Stimulated activated CD4-positive, alpha-beta T cell treated with anti-CD3 and anti-CD28 coated beads, TNF-alpha, amount 100 ng/mL, for 1 hour (primary cell): ENCODE measurements around the gene BCAN.
A peak's percentile ranks its signal among the peaks of the same experiment; 100 is the strongest.

Experiments
- DNase-seq, 3 donors: peaks; one replicate each; pipeline ENCODE4 v3.0.0-alpha.2; 2020; ENCODE audit warnings: low read depth in 3 of 3, low spot score in 1 of 3

BCAN gene

DNA sequence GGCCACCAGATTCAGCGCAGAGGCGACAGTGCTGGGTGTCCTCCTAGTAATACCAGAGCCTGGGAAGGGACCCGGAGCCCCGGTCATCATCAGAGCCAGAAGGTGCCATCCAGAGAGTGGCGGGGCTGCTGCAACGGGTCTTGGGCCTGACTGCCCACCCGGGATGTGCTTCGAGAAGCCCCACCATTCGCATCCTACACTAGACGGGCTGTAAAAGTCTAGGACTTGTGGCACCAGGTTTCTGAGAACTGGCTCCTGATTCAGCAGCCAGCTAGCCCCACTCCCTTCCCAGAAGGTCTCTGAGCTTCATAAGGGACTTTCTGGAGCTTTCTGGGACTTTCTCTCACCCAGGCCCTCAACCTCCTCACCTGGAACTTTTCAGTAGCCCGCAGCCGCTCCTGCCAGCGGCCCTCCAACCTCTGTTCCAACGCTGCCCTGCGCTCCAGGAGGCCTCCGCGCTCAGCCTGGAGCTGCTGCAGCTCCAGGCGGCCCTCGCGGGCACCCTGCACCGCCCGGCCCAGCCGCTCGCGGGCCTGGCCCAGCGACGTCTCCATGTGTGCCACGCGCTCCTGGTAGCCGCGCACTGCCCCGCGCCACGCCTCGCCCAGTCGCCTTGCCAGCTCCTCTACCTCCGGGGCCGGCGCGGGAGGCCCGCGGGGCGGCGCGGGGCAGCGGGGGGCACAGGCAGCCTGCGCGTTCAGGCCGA, 34.4 kb downstream of the BCAN start:
- no peak for DNase-seq

DNA sequence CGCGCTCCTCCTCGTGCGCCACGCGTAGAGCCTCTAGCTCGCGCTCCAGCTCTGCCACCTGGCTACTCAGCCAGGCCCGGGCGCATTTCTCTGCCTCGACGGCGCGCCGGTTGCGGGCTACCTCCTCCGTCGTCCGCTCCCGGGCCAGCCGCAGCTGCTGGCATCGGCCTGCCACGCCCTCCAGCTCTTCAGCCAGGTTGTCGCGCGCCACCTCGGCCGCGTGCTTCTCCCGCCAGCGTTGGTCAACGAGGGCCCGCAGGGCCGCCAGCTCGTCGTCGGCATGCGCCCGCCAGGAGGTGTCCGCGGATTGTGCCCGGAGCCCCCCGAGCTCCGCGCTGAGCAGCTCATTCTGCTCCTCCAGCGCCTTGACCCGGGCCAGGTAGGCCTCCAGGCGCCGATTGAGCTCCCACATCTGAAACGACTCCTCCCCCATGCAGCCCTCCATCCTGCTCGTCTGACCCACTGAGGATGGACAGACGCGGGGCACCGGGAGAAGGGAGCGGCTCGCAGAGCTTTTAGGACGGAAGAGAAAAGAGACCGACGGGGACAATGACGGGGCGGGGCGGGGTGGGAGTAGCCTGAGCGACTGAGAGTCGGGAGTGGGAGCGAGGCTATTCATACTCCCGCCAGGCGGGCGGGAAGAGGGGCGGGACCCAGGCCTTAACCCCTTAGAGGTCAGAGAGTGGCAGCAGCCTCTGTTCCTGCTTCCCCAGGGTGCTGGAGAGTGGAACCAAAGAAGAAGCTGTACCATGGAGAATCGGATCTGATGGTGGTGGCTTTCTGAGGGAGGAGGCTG, 35.1 kb downstream of the BCAN start, which contains the start of gene NES:
Gene NES (minus strand): TSS at position 588 of the 796 bp plus-strand sequence. CDS start 143 bp downstream, at position 445.
- no peak for DNase-seq

DNA sequence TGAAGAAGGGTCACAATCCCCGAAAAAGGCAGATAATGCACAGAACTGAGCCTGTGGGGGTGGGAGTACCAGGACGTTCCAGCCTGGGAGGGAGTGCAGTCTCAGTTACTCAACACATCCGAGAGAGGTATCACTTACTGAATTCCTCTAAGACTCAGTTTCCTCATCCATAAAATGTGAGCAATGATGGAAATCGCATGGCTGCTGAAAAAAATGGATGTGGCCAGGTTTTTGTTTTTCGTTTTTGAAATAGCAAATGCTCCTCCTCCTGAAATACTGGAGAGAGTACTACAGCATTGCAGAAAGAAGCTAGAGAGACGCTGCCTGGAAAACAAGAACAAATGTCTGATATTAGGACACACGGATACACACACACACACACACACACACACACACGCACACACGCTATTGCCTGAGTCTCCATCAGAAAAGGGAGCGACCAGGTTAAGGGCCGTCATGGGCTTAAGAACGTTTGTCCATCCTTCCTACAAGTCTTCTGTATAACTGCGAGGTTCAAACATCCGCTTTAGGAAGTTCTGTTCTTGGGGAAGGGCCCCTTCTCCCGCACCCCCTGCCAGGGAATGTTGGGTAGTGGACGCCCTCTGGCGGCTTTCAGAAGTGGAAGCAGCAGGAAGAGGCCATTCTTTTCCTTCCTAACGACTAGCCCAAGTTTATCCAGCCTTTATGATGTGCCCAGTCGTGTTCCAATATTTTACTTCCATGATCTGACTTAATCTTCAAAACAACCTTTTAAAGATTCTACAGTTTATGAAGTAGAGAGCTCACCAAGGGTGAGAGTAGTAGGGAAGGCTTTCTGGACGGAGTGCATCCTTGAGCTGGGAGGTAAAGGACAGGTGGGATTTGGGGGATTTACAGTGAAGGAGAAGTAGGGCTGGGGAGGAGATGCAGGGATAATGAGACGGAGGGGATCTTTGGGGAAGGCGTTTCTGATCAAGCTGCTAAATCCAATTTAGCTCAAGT, 36.0 kb downstream of the BCAN start:
- DNase-seq, result no peak

DNA sequence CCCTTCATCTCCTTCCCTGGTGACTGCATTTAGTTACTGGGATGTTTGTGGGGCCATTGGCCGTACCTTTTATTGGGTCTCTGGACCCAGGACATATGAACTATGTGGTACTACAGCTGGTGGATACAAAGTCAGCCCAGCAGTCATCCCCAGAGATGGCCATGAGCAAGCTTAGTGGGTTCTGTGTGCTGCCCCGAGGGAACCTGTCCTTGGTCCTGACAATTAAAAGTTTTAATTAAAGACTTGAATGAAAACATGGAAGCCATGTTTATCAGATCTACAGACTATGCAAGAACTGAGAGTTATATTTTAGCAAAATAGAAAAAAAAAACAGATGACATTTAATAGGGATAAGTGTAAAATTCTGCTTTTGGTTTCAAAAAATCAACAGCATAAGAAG, 38.1 kb downstream of the BCAN start:
- DNase-seq, result no peak

DNA sequence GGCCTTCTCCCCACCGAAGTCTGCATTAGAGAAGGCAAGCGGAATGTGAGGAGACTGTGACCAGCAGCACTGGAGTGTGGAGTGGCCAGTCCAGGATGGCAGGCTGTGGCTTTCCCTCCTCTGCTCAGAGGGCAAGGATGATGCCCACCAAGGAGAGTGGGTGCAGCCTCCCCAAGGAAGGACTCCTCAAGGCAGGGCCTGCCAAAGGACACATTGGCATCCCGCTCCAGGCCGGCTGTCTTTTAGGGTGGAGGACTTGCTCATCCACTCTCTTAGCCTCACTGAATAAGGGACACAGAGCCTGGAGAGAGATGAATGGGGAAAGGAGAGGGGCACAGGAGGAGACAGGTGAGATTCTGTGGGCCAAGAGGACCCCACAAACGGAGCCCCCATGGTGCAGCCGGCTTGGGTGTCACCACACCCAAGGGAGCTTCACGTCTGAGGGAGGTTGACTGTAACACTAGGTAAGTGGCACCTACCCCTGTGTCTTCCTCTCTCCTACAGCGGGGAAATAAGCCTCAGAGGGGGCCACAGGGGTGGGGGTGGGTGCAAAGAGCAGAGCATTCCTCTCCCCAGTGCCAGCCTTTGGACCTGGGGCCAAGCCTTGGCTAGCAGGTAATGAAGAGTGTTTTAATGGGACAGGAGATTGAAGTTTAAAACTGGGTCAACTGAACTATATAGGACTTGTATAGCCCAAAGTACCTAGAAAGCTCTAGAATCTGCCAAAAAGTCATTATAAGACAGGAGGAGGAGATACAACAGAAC, 39.5 kb downstream of the BCAN start:
- no peak for DNase-seq

DNA sequence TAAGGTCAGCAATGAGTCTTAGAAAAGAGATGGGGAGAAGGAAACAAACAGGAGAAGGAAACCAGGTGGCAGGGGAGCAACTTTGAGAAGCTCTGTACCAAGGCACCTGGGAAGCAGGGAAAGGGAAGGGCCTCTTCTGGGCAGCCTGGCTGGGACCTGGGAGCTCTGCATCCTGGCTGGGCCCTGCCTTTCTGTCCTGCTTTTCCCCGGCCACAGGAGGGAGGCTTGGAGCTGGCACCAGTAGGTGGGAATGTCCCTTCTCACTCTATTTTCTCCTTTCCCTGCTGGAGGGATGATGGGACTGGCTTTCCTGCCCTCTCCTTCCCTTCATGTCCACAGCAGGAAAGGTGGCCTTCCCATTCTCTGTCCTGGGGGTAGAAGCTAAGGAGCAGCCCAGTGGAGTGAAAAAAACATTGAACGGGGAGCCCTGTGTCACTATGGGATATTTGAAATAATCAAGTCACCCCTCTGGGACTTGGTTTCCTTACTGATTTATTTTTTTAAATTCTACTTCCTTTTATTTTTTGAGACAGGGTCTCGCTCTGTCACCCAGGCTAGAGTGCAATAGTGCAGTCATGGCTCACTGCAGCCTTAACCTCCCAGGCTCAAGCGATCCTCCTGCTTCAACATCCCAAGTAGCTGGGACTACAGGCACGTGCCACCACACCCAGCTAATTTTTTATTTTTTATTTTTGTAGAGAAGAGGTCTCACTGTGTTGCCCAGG, 40.4 kb downstream of the BCAN start:
- DNase-seq, result no peak

DNA sequence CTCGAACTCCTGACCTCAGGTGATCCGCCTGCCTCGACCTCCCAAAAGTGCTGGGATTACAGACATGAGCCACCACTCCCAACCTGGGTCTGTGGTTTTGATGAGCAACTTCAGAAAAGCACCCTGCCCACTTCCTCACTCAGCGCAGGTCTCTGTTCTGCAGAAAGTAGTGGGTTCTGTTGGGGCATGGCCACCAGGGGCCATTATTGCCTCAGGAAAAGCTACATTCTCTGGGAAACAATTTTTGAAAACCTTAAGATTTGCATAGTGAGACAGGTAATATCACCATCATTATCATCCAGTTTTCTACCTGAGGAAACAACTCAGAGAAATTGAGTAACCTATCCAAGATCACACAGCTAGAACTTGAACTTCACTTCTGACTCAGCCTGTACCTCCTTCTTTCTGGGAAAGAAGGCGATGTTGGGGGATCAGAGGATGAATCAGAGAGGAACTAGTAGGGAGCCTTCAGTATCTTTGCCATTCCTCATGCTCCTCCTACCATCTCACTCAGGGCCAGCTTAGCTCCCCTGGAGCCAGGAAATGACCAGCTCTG, 42.4 kb downstream of the BCAN start:
- no peak for DNase-seq

DNA sequence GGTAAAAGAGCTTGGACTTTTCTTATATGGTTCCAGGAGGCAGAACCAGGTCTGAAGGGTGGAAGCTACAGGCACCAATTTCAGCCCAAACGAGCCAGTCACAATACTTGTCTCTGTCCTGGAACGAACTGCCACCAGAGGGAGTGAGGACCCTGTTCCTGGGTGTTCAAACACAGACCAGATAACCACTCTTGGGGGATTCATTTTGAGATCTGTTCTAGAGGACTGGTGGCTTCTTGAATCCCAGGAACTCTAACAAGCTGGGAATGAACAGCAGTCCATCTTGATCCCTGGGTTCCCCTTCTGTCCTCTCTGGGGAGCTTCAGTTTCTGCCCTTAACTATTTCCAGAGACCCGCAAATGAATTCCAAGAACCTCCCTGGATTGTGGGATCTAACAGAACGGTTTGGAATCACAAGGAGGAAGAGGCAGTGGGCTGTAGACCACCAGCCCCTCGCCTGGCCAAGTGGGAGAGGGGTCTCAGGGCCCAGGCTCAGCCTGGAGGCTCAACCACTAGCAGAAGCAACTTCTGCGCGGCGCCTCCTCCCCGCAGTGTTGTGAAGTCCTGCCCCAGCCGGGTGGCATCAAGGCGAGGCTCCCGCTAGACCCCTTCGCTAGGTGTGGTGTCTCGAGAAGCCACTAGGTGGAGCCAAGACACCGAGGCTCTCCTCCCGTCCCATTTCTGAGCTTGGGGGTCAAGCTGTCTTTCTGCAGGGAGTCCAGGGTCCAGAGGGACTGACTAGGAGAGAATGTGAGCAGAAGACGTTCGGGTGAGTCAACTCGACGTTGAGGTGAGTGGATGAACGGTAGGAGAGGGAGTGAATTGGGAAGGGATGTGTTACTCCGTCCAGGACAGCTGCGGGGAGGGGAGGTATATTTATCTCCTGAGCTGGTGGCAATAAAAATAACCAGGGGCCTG, 47.4 kb downstream of the BCAN start:
- peak; percentile 51 to 55 (median 51) for DNase-seq

DNA sequence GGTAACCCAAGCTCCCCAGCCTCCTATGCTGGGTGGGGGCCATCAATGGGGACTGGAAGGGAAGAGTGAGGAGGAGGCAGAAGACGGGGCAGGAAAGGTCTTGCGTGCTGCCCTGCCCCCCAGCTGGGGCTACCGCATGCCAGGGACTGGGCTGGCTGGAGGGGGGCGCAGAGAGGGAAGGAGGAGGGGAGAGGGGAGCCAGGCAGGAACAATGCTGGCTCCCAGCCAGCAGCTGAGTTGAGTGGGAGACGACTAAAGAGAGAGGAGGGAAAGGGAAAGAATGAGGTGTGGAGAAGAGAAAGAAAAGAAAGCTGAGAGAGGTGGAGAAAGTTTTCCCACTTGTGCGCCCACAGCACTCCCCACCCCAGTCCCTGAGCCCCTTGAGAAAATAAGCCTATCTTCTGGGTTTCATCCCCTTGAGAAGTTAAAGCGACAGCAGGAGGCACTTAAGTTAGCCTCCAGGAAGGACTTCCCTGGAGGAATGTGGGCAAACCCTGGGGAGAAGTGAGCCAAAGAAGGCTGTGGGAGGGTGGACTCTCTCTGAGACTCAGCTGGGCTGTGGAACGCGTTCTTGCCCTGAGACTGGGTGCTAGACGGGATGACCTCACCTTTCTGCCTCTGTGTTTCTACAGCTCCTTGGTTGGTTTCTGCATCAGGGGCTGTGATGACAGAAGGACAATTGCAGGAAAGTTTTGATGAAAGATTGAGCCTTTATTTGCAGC, 48.2 kb downstream of the BCAN start:
- DNase-seq, result no peak

DNA sequence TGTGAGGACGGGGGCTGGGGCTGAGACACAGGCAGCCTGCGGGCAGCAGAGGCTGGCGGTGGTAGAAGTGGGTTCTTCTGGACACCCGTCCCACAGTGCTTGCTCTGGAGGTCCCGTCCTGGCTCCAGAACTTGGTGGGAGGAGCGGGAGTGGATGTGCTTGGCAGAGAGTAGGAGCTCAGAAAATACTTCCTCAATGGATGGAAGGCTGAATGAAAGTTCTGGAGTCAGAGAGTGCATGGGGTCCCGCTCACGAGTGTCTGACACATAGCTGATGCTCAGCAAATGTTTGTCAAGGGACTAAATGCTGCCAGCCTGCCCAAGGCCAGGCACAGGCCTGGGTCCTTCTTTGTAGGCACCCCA, 48.7 kb downstream of the BCAN start:
- DNase-seq, result no peak

DNA sequence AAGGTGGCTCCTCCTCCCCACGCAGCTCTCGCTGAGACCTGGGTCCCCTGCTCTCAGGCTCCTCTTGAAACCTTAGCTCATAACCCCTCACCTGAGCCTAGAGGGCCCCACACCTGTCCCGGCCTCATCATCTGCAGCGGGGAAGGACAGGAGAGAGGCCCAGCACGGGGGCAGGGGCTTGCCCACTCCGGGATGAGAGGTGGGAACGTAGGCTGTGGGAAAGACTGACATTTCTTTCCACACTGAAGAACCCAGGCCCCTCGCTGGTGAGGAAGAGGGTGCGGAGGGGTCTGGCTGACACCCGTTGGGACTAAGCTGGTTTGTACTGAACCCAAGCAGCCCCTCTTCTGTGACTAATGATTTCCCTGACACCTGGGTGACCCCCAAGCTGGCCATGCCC, 49.3 kb downstream of the BCAN start:
- DNase-seq, result no peak

DNA sequence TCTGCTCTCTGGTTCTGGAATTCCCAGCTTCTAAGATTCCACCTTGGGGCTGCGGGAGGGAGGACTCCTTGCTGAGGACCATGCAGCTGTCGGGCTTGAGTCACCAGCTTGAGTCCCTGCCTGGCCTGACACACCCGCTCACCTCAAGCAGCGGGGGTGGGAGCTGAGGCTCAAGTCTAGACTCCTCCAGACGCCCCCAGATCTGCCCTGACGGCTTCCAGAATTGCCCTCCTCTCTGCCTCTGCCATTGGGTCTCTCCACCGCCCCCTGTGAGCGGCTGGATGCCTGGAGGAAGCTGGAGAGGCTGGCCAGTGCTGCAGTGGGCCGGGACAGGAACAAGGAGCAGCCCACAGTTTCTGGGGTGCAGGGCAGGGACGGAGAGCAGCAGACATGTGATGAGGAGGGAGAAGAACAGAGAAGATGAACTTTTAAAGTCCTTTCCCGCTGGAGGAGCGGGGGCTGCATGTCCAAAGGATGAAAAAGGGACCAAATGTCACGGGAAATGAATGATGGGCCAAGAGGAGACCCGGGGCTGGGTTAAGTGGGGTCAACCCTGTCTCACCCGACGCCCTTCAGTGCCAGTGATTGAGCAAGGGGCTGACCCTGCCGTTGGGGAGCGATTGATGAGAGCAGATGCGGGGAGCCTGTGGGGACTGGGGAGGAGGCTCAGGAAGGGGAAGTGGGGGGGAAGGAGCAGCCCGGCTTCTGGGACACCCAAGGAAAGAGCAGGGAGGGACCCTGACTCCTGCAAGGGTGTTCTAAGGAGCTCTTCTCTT, 49.9 kb downstream of the BCAN start:
- DNase-seq, result no peak

DNA sequence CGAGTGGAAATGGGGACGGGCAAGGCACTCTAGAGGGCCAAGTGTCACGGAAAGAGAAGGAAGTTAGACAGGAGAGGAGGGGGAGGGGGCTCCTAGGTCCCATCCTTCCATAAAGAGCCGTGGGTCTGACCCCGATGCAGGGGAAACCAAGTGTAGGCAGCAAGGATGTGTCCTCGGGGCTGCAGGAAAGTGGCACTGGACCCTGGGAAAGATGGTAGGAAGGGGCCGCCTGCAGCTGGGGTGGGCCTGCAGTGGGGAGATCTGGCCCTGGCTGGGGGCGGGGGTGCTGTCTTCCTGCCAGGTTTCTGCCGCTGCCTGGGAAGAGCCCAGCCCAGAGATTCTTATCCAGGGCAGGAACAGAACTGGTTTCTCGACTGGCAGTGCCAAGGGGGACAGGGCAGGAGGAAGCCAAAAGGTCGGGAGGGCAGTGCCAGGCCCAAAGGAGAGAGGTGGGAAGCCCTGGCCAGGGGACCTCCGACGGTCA, 50.6 kb downstream of the BCAN start:
- no peak for DNase-seq

DNA sequence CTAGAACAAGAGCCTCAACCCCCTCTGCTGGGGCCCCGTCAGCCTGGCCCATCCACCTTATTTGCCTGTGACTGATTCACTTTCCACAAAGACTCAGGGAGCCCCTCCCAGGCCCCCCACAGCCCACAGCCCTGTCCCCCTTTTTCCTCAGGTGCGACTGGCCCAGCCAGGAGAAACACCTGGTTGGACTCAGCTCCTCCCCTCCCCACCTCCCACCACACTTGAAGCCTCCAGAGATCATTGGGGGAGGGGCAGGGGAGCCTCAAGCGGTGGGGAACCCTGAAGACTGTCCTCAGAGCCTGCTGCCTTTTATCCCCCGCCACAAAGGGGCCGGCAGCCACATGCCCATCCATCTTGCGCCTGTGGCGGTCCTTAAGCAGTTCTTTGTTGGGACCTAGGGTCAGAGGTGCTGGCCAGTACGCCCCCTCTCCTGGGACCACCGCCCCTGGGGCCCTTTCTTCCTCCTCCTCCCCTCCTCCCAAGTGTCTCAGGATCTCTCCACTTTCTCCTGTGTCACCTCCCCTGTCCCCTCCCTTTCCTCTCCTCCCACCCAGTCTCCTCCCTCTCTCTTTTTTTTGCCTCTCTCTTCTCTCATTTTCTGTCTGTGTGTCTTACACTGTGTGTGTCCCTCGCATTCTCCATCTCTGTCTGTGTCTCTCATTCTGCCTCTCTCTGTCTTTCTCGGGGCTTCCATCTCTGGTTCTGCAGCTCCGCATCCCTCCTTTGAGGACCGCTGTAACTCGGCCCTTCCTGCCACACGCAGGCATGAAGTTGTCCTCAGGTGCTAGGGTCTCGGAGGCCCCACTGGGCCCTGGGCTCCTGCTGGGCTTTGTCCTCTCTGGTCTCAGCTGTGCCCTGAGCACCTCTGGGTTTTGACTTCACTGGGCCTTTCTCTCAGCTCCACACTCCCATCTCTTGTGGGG, 51.3 kb downstream of the BCAN start:
- DNase-seq, result no peak

DNA sequence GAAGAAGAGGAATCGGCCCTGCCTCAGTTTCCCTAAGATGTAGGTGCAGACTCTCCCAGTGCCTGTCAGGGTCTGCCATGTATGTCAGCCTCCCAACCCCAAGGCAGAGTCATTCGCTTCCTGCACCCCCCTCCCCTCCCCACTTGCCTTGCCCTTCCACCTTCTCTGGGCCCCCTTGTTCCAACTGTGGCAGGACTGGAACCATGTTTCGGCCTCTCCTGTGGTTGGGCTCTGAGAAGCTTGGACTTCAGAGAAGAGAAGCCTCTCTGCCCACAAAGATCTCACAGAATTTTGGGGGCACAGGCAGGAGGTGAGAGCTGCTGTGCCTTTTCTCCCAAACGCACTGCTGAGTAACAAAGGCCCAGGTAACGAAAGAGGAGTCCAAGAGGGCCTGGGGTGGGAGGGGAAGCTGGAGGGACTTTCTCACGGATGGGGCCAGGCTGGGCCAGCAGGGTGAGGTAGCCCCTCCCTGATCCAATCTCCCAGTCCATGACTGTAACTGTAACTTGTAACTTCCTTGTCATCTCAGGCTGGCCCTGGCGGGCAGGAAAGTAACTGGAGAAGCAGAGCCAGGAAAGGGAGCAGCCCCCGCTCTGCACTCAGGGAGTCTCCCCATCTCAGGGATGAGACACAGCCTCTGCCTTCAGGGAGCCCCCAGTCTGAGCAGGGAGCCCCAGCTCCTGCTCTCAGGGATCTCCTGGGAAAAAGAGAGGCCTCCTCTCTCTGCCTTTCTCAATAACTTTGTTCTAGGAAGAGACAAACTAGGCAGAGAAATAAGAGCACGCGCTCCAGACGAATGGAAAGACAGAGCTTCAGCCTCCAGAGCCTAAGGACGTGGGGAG, 52.2 kb downstream of the BCAN start:
- DNase-seq, result no peak
